SK-N-MC (cell line): ENCODE results near the gene TRMT61B.

ENCODE experiments used
- DNase-seq: peaks from one replicate; pipeline ENCODE4 v3.0.0-alpha.2; 2011; ENCODE audit warnings: low read depth, low spot score
- H3K27ac ChIP-seq: fragments of 200-600 bp; sonication (generic); 2 replicates; pipeline ENCODE4 v1.5.1; 2016; ENCODE audit warnings: mixed run types
- H3K36me3 ChIP-seq: fragments of 200-600 bp; sonication (generic); 2 replicates; pipeline ENCODE4 v1.6.1; 2017; ENCODE audit warnings: antibody characterized with exemption, low read length, mixed read lengths; ENCODE audit not compliant: insufficient read depth
- H3K4me3 ChIP-seq: fragments of 200-600 bp; sonication (generic); 2 replicates; pipeline ENCODE4 v1.5.1; 2016
- H3K9ac ChIP-seq: fragments of 200-600 bp; sonication (generic); 2 replicates; pipeline ENCODE4 v1.8.0; 2017; ENCODE audit warnings: mixed run types, mixed read lengths; ENCODE audit not compliant: insufficient read length
- H3K9me3 ChIP-seq: fragments of 200-600 bp; sonication (generic); 2 replicates; pipeline ENCODE4 v1.6.1; 2017; ENCODE audit warnings: low read depth, mild to moderate bottlenecking, antibody characterized with exemption, low read length, moderate library complexity, mixed read lengths
- EZH2 ChIP-seq: fragments of 200-600 bp; sonication (generic); IDR thresholded peaks from one replicate; pipeline ENCODE4 v1.6.1; 2017; ENCODE audit warnings: antibody characterized with exemption
- FOXP2 ChIP-seq: optimal IDR thresholded peaks from 2 replicates; pipeline ENCODE3; 2011; ENCODE audit warnings: mild to moderate bottlenecking, moderate library complexity; ENCODE audit not compliant: insufficient read depth; ENCODE audit errors: extremely low read length, control extremely low read depth
- POLR2AphosphoS5 ChIP-seq: IDR thresholded peaks from 2 replicates; pipeline ENCODE4 v1.6.1; 2012; ENCODE audit warnings: mild to moderate bottlenecking, low read depth, low read length, borderline replicate concordance

The TRMT61B gene

DNA sequence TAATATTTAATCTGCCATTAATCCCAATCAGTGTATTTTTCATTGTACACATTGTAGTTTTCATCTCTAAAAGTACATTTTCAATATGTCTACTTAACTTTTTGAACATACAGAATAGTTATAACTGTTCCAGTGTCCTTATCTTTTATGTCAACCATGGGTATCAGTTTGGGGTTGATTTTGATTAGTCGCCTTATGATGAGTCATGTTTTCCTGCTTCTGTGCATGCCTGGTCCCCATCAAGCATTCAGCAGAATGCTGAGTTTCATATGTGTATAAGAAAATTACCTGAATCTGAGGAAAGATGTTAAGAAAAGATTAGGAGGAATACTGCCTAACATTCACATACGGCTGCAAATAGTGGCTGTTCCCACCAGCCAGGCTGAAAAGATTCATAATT is 41.7 kb downstream of the TRMT61B start:
- TF ChIP-seq FOXP2 (no peak), POLR2AphosphoS5 (no peak), EZH2 (no peak)
- no peaks in the 10 kb centered on the region for H3K9me3 ChIP-seq

GRCh38 chr2:28824870-28825269 is 45.2 kb downstream of the TRMT61B start:
- Histone ChIP-seq H3K9ac (no peak overlapping the region), H3K9me3 (no peaks in the 10 kb centered on the region), H3K4me3 (no peak overlapping the region), H3K27ac (no peak overlapping the region), H3K36me3 (no peaks in the 10 kb centered on the region)
- no peak for TF ChIP-seq POLR2AphosphoS5
- no peak for TF ChIP-seq EZH2
- no peak for TF ChIP-seq FOXP2
- no peak for DNase-seq

More for the DNA sequence above, 41.7 kb downstream of the TRMT61B start:
- Histone ChIP-seq H3K27ac (no peak overlapping the region), H3K36me3 (no peaks in the 10 kb centered on the region), H3K4me3 (no peak overlapping the region), H3K9ac (no peak overlapping the region)
- no peak for DNase-seq

DNA sequence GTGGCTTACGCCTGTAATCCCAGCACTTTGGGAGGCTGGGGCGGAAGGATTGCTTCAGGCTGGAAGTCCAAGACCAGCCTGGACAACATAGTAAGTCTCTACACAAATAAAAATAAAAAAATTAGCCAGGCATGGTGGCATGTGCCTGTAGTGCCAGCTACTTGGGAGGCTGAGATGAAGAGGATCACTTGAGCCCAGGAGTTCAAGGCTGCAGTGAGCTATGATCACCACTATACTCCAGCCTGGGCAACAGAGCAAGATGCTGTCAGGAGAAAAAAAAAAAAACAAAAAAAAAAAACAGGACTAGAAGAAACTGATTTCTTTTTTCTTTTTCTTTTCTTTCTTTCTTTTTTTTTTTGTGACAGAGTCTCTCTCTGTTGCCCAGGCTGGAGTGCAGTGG is 45.9 kb downstream of the TRMT61B start:
- H3K36me3 ChIP-seq, result no peaks in the 10 kb centered on the region

DNA sequence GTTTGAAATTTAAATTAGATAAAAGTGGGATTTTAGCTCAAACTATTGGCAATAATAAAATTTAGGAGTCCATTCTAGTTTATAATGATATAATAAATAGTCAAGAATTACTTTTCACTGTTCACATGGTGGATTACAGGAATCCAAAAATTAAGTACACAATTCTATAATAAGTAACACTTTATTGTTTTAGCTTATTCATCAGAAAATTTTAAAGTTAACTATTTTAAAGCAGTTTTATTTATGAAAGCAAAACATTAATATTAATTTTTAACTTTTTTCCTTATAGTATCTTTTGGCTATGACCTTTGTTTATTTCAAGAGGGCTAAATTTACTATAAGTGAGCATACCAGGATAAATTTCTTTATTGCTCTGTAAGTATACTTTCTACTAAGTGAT is 48.1 kb downstream of the TRMT61B start:
- H3K36me3 ChIP-seq, result no peaks in the 10 kb centered on the region
- H3K9me3 ChIP-seq, result no peaks in the 10 kb centered on the region
- DNase-seq, result no peak
- no peak overlapping the region for H3K4me3 ChIP-seq
- no peak overlapping the region for H3K27ac ChIP-seq
- TF ChIP-seq POLR2AphosphoS5 (no peak), EZH2 (no peak), FOXP2 (no peak)
- no peak overlapping the region for H3K9ac ChIP-seq

More for the DNA sequence above, 45.9 kb downstream of the TRMT61B start:
- TF ChIP-seq EZH2 (no peak), FOXP2 (no peak), POLR2AphosphoS5 (no peak)
- H3K4me3 ChIP-seq, result no peak overlapping the region
- H3K9ac ChIP-seq, result no peak overlapping the region
- H3K27ac ChIP-seq, result no peak overlapping the region
- no peaks in the 10 kb centered on the region for H3K9me3 ChIP-seq
- no peak for DNase-seq

GRCh38 chr2:28821295-28821958 is 48.7 kb downstream of the TRMT61B start:
- no peak for TF ChIP-seq POLR2AphosphoS5
- no peak for TF ChIP-seq FOXP2
- no peak for TF ChIP-seq EZH2
- Histone ChIP-seq H3K9me3 (no peaks in the 10 kb centered on the region), H3K27ac (no peak overlapping the region), H3K4me3 (no peak overlapping the region), H3K9ac (no peak overlapping the region), H3K36me3 (no peaks in the 10 kb centered on the region)
- no peak for DNase-seq

GRCh38 chr2:28818053-28818452 is 52.1 kb downstream of the TRMT61B start:
- H3K27ac ChIP-seq, result no peak overlapping the region
- TF ChIP-seq EZH2 (no peak), FOXP2 (no peak), POLR2AphosphoS5 (no peak)
- H3K9me3 ChIP-seq, result no peaks in the 10 kb centered on the region
- no peak overlapping the region for H3K9ac ChIP-seq
- DNase-seq, result no peak
- H3K4me3 ChIP-seq, result no peak overlapping the region
- no peaks in the 10 kb centered on the region for H3K36me3 ChIP-seq

DNA sequence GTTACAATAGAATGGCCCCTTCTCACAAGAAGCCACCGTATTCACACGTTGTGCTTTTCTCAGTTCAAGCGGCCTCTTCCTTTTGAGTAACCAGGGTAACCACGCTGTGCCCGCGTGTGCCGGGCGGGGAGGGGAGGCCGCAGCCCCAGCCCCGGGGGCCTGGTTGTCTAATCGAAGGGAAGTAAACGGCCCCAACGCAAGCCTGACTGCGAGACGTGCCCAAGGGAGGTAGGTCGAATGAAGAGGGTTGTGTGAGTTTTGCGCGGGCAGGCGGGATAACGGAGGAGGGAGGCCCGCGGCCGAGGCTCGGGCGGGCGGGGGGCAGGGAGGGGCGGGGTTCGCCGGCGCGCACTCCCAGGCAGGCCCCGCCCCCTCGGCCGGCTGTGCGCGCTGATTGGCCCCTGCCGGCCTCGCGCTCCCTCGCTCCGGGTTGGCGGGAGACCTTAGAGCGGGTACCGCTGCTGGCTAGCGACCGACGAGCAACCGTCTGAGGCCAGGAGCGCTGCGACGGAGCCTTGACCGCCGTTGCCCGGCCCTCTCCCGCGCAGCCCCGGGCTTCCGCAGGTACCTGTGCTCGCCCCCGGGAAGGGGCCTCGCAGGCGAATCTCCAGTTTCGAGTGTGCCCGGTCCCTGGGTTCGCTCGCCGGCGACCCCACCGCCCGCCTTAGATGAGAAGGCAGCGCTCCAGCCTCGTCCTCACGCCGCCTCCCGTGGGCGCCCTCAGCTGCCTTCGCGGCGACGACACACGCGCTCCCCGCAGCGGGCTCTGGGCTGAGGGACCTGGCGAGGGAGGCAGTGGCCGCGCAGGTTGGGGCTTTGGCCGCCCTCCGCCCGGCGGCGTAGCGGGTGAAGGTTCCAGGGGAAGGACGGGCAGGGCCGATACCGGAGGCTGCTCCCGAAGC is 59.5 kb downstream of the TRMT61B start, which contains the start of gene SPDYA:
Gene SPDYA, plus strand, starts transcription at position 451 of the 902 bp plus-strand sequence. CDS start 5,181 bp downstream, outside the sequence.
- Histone ChIP-seq H3K4me3 (no peak within 1 kb of the TSS), H3K27ac (no peak within 1 kb of the TSS), H3K36me3 (peaks cover 19% of the 10 kb centered on the region), H3K9me3 (no peaks in the 10 kb centered on the region), H3K9ac (no peak within 1 kb of the TSS)
- no peak; the same call in 1 of the 2 replicates for TF ChIP-seq POLR2AphosphoS5
- no peak for TF ChIP-seq FOXP2
- no peak for TF ChIP-seq EZH2
- DNase-seq, result no peak

DNA sequence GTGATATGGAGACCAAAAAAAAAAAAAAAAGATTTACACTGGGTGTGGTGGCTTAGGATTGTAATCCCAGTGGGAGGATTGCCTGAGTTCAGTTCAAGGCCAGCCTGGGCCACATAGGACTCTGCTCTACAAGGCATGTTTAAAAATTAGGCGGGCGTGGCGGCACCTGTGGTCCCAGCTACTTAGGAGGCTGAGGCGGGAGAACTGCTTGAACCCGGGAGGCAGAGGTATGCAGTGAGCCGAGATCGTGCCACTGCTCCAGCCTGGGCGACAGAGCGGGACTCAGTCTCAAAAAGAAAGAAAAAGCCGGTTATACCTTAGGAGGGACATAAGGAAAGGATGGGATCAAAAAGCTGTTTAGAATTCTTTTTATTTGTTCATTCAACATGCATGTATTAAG is 60.2 kb downstream of the TRMT61B start:
- H3K4me3 ChIP-seq, result no peak overlapping the region
- H3K9ac ChIP-seq, result no peak overlapping the region
- H3K27ac ChIP-seq, result no peak overlapping the region

More for the DNA sequence above, 60.2 kb downstream of the TRMT61B start:
- TF ChIP-seq FOXP2 (no peak), EZH2 (no peak), POLR2AphosphoS5 (no peak)
- peaks cover 26% of the 10 kb centered on the region for H3K36me3 ChIP-seq
- no peak for DNase-seq
- H3K9me3 ChIP-seq, result no peaks in the 10 kb centered on the region
